Erythroblast (primary cell): ENCODE results near the gene MICAL2.

ENCODE experiments used
- GATA1 ChIP-seq: IDR thresholded peaks from 2 replicates; pipeline ENCODE4 v1.6.1; 2011; ENCODE audit warnings: low read depth, mild to moderate bottlenecking, control low read depth, low read length, moderate library complexity
- POLR2A ChIP-seq: IDR thresholded peaks from 2 replicates; pipeline ENCODE4 v1.6.1; 2011; ENCODE audit warnings: mild to moderate bottlenecking, low read length

DNA sequence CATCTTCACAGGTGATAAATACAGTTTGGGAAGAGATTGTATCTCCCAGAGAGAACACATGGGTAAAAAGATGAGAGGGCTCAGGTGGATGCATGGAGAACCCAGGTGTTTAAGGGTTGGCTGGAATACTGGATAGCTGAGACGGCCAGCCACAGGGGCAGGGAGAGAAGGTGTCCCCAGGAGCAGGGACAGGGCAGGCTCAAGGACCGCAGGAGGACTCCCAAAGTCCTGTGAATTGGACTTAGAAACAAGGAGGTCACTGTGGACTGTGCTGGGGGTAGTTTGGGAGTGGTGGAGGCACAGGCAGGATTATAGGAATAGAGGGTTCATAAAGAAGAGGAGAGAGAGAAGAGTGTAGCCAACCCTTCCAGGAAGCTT lies 163.2 kb downstream of the MICAL2 start:
- TF ChIP-seq POLR2A (no peak), GATA1 (no peak)
